ENCODE results near the gene WDR77. TPM values are rescaled to one million over a fixed set of nuclear protein-coding genes. Genes with fewer than 3 reads are reported as not detected.

The WDR77 gene
- total and polyA plus RNA-seq, 2 of the 13 experiments (the other 11 are each of a cell fraction or from before 2014, with no cell fraction given): 90.6 to 108 TPM

- TF ChIP-seq ZNF775 (CRISPR knock-in tag; IDR thresholded peaks at IDR 0.05; ENCODE audit: borderline replicate concordance) (no peak), KMT2A (CRISPR knock-in tag; IDR thresholded peaks at IDR 0.05) (no peak), MED13 (CRISPR knock-in tag; IDR thresholded peaks at IDR 0.05) (no peak), TFAP4 (IDR thresholded peaks at IDR 0.05; ENCODE audit: borderline replicate concordance, low read depth) (no peak), DPF2 (CRISPR knock-in tag; IDR thresholded peaks at IDR 0.05; ENCODE audit: borderline replicate concordance, low read depth) (no peak), KAT7 (CRISPR knock-in tag; IDR thresholded peaks at IDR 0.05; ENCODE audit: borderline replicate concordance) (no peak), ZNF563 (CRISPR knock-in tag; IDR thresholded peaks at IDR 0.05) (0 out of 2 replicates have a peak, but pooled peaks have one; percentile 30), ETV5 (CRISPR knock-in tag; IDR thresholded peaks at IDR 0.05; ENCODE audit: borderline replicate concordance) (peak; percentile 56; the same call in 1 of the 2 replicates), ZNF580 (CRISPR knock-in tag; IDR thresholded peaks at IDR 0.05; ENCODE audit: borderline replicate concordance, low read depth) (peak; percentile 60; the same call in 1 of the 2 replicates), KDM3A (CRISPR knock-in tag; IDR thresholded peaks at IDR 0.05; ENCODE audit: low read depth) (no peak), ATRX (CRISPR knock-in tag; IDR thresholded peaks at IDR 0.05; ENCODE audit: borderline replicate concordance) (no peak), ZNF574 (CRISPR knock-in tag; IDR thresholded peaks at IDR 0.05) (no peak), NFYB (CRISPR knock-in tag; IDR thresholded peaks at IDR 0.05) (0 out of 2 replicates have a peak, but pooled peaks have one; percentile 7), ZSCAN29 (CRISPR knock-in tag; conservative IDR thresholded peaks at IDR 0.05) (no peak), HIVEP1 (CRISPR knock-in tag; IDR thresholded peaks at IDR 0.05) (no peak), NBN (conservative IDR thresholded peaks at IDR 0.05) (no peak), AGO2 (optimal IDR thresholded peaks at IDR 0.05; ENCODE audit: low read depth, low read length) (no peak), BCL6 (CRISPR knock-in tag; IDR thresholded peaks at IDR 0.05) (peak; percentile 97), ZNF333 (CRISPR knock-in tag; IDR thresholded peaks at IDR 0.05; ENCODE audit: borderline replicate concordance) (no peak), ZNF678 (CRISPR knock-in tag; IDR thresholded peaks at IDR 0.05) (no peak), ZNF850 (CRISPR knock-in tag; conservative IDR thresholded peaks at IDR 0.05) (no peak), GATAD2A (CRISPR knock-in tag; IDR thresholded peaks at IDR 0.05) (peak; percentile 35), ZNF773 (CRISPR knock-in tag; IDR thresholded peaks at IDR 0.05; ENCODE audit: borderline replicate concordance) (no peak), ZNF615 (CRISPR knock-in tag; IDR thresholded peaks at IDR 0.05; ENCODE audit: borderline replicate concordance) (no peak), TOE1 (CRISPR knock-in tag; IDR thresholded peaks at IDR 0.05) (no peak), ZNF605 (CRISPR knock-in tag; IDR thresholded peaks at IDR 0.05) (no peak)
- TF ChIP-seq, protein P1, sequence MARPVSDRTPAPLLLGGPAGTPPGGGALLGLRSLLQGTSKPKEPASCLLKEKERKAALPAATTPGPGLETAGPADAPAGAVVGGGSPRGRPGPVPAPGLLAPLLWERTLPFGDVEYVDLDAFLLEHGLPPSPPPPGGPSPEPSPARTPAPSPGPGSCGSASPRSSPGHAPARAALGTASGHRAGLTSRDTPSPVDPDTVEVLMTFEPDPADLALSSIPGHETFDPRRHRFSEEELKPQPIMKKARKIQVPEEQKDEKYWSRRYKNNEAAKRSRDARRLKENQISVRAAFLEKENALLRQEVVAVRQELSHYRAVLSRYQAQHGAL (CRISPR knock-in tag; IDR thresholded peaks at IDR 0.05; ENCODE audit: not compliant biosample characterization): no peak
These were observed 26.3 kb downstream of the WDR77 start (continued) for GRCh38 chr1:111422546-111423391.

Measured in HepG2 (cell line).